A549 treated with DMSO at 1 μM for 4 hours (cell line): ENCODE measurements around the gene SPRR2E. TPM values are rescaled to one million over a fixed set of nuclear protein-coding genes. Genes with fewer than 3 reads are reported as not detected.

ENCODE experiments used
- total RNA-seq: library from RNA; stranded (reverse); fragments of 200-300 nt; extraction: Qiagen RNA extraction; gene quantifications from 5 replicates; pipeline ENCODE4 v1.2.3, GENCODE V29; 2022; ENCODE audit warnings: low read depth

Gene SPRR2E
- total RNA-seq: not detected in 5 replicates

GRCh38 chr1:153094426-153094825 is at the start of gene SPRR2E:
SPRR2E (minus strand) TSS chr1:153094526; CDS start chr1:153093751, 775 bp downstream.

GRCh38 chr1:153113416-153113815 is 19.1 kb upstream of the SPRR2E start, which contains the start of gene SPRR2F:
SPRR2F (minus strand) TSS chr1:153113516; CDS start chr1:153112733, 783 bp downstream.

GRCh38 chr1:153071511-153071910 is 22.8 kb downstream of the SPRR2E start, which contains the start of gene SPRR2B:
SPRR2B (minus strand) TSS chr1:153071611; CDS start chr1:153070839, 772 bp downstream.

GRCh38 chr1:153057375-153057774 is 37.0 kb downstream of the SPRR2E start, which contains the start of gene SPRR2A:
SPRR2A (minus strand) TSS chr1:153057512; CDS start chr1:153056735, 777 bp downstream.

Other genes with a start within 250 kb of the SPRR2E start
- not detected in 5 replicates for gene LCE7A, start 234.5 kb downstream of the SPRR2E start, total RNA-seq
- not detected in 5 replicates for gene SMCP, start 216.2 kb downstream of the SPRR2E start, total RNA-seq
- gene IVL, start 186.0 kb downstream of the SPRR2E start, total RNA-seq: 0.04 to 0.07 TPM in 2 of 5 replicates, not detected in the others
- gene SPRR5, start 147.3 kb downstream of the SPRR2E start, total RNA-seq: not detected in 5 replicates
- gene SPRR4, start 123.9 kb downstream of the SPRR2E start, total RNA-seq: not detected in 5 replicates
- not detected in 5 replicates for gene SPRR1A, start 110.4 kb downstream of the SPRR2E start, total RNA-seq
- not detected in 5 replicates for gene SPRR3, start 92.8 kb downstream of the SPRR2E start, total RNA-seq
- not detected in 5 replicates for gene SPRR1B, start 63.3 kb downstream of the SPRR2E start, total RNA-seq
- gene SPRR2D, start 53.4 kb downstream of the SPRR2E start, total RNA-seq: not detected in 5 replicates
- not detected in 5 replicates for gene SPRR2A, start 37.0 kb downstream of the SPRR2E start, total RNA-seq
- not detected in 5 replicates for gene SPRR2B, start 22.9 kb downstream of the SPRR2E start, total RNA-seq
- not detected in 5 replicates for gene SPRR2F, start 19.0 kb upstream of the SPRR2E start, total RNA-seq
- not detected in 5 replicates for gene SPRR2G, start 56.4 kb upstream of the SPRR2E start, total RNA-seq
- gene LELP1, start 108.9 kb upstream of the SPRR2E start, total RNA-seq: not detected in 5 replicates
- not detected in 5 replicates for gene PRR9, start 123.1 kb upstream of the SPRR2E start, total RNA-seq
- not detected in 5 replicates for gene LORICRIN, start 165.2 kb upstream of the SPRR2E start, total RNA-seq
- not detected in 5 replicates for gene PGLYRP3, start 218.4 kb upstream of the SPRR2E start, total RNA-seq